H54 (cell line): ENCODE measurements around the gene SLC10A1.
"Not testable (repeated sequence)": the region's sequence is repeated elsewhere in the genome, so short reads cannot be mapped to it uniquely, and the experiment has no call there.

Experiments
- DNase-seq: peaks from one replicate; pipeline ENCODE4 v3.0.0; 2011; ENCODE audit warnings: low spot score, mixed read lengths; ENCODE audit not compliant: insufficient read length
- FAIRE-seq: peaks from 3 replicates; lab custom pipeline; 2011; peaks lifted over from hg19 to GRCh38; lab: Jason Lieb, UNC
- POLR2A ChIP-seq: IDR thresholded peaks from 2 replicates; pipeline ENCODE4 v1.6.1; 2011; ENCODE audit warnings: low read depth, mild to moderate bottlenecking, low read length

Gene SLC10A1

GRCh38 chr14:69741055-69741454 lies 56.0 kb downstream of the SLC10A1 start:
- no peak for DNase-seq
- TF ChIP-seq POLR2A: no peak
- no peak for FAIRE-seq

- not testable (repeated sequence) for FAIRE-seq, DNase-seq
These were observed 60.6 kb downstream of the SLC10A1 start for GRCh38 chr14:69736405-69736804.

DNA sequence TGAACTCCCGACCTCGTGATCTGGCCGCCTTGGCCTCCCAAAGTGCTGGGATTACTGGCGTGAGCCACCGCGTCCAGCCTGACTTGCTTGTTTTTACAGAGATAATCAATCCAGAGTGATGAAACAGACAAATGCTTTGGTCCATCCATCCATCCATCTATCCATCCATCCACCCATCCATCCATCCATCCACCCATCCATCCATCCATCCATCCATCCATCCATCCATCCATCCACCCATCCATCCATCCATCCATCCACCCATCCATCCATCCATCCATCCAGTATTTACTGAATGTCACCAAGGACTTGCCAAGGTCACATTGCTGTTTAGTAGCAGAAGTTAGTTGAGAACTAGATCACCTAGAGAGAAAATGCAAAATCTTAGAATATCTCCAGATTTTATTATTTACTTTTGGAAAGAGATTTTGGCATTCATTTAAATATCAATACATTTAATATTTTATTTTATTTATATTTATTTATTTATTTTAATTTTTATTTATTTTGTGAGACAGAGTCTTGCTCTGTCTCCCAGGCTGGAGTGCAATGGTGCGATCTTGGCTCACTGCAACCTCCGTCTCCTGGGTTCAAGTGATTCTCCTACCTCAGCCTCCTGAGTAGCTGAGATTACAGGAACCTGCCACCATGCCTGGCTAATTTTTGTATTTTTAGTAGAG lies 65.0 kb downstream of the SLC10A1 start:
- not testable (repeated sequence) for DNase-seq, FAIRE-seq

GRCh38 chr14:69727860-69728259 lies 69.2 kb downstream of the SLC10A1 start:
- no peak for TF ChIP-seq POLR2A
- FAIRE-seq (no peak), DNase-seq (no peak)

GRCh38 chr14:69726761-69727511 lies 70.1 kb downstream of the SLC10A1 start:
- no peak for TF ChIP-seq POLR2A
- no peak for FAIRE-seq
- DNase-seq: peak; percentile 67
